GM23338 (cell line): ENCODE results near the gene RIN3.

Experiments used
- CREB1 ChIP-seq: fragments of 250-450 bp; sonication (Bioruptor Pico); IDR thresholded peaks from 2 replicates; pipeline ENCODE4 v1.5.0; 2020; ENCODE audit warnings: low read depth, mild to moderate bottlenecking, moderate library complexity
- CTCF ChIP-seq, 2 experiments: fragments of 200-600 bp in 1 of 2; sonication (generic) in 1 of 2; conservative IDR thresholded peaks; 2 replicates each; pipeline versions ENCODE4 v1.5.1 to v1.6.1; 2016 to 2017; ENCODE audit warnings: antibody characterized with exemption in 2 of 2, low read depth in 2 of 2, mild to moderate bottlenecking in 2 of 2, moderate library complexity in 1 of 2
- ETS1 ChIP-seq: IDR thresholded peaks from 2 replicates; pipeline ENCODE4 v1.6.1; 2016; ENCODE audit warnings: antibody characterized with exemption
- EZH2 ChIP-seq: fragments of 200-600 bp; sonication (generic); IDR thresholded peaks from one replicate; pipeline ENCODE4 v1.8.0; 2017; ENCODE audit warnings: antibody characterized with exemption, mild to moderate bottlenecking, low read depth; ENCODE audit not compliant: unreplicated experiment
- EZH2phosphoT487 ChIP-seq: fragments of 200-600 bp; sonication (generic); IDR thresholded peaks from one replicate; pipeline ENCODE4 v1.8.1; 2018; ENCODE audit warnings: antibody characterized with exemption; ENCODE audit not compliant: unreplicated experiment
- JUNB ChIP-seq: IDR thresholded peaks from one replicate; pipeline ENCODE4 v1.6.1; 2016; ENCODE audit warnings: antibody characterized with exemption; ENCODE audit not compliant: unreplicated experiment
- NANOG ChIP-seq: IDR thresholded peaks from 2 replicates; pipeline ENCODE4 v1.6.1; 2016; ENCODE audit warnings: antibody characterized with exemption, borderline replicate concordance
- POLR2AphosphoS5 ChIP-seq: IDR thresholded peaks from 2 replicates; pipeline ENCODE4 v1.6.1; 2016; ENCODE audit warnings: antibody characterized with exemption, low read depth
- REST ChIP-seq: IDR thresholded peaks from one replicate; pipeline ENCODE4 v1.6.1; 2018; ENCODE audit warnings: antibody characterized with exemption; ENCODE audit not compliant: unreplicated experiment
- STAT1 ChIP-seq: IDR thresholded peaks from one replicate; pipeline ENCODE4 v1.6.1; 2016; ENCODE audit warnings: antibody characterized with exemption; ENCODE audit not compliant: unreplicated experiment
- ZNF331 ChIP-seq: fragments of 250-450 bp; sonication (Bioruptor Pico); IDR thresholded peaks from 2 replicates; pipeline ENCODE4 v1.5.0; 2020; ENCODE audit warnings: low read depth, mild to moderate bottlenecking, moderate library complexity
- ZNF462 ChIP-seq: fragments of 250-450 bp; sonication (Bioruptor Pico); IDR thresholded peaks from 2 replicates; pipeline ENCODE4 v1.5.0; 2020; ENCODE audit warnings: mild to moderate bottlenecking, moderate library complexity

GRCh38 chr14:92712654-92713051 is 199.1 kb downstream of the RIN3 start:
- TF ChIP-seq CTCF (conservative IDR thresholded peaks at IDR 0.05; ENCODE audit: low read depth in 2 of 2) (no peak), EZH2phosphoT487 (no peak), NANOG (no peak), REST (no peak), POLR2AphosphoS5 (no peak), EZH2 (no peak), ZNF331 (CRISPR knock-in tag) (no peak), STAT1 (no peak), JUNB (no peak), CREB1 (no peak), ETS1 (no peak), ZNF462 (CRISPR knock-in tag) (no peak)
